Measurements from ENCODE around the gene DUSP16.

The DUSP16 gene

GRCh38 chr12:12441429-12441807, 121.2 kb downstream of the DUSP16 start:
- no peaks in the 10 kb centered on the region for H3K27me3 ChIP-seq (ENCODE audit: insufficient read depth, low read depth)
- TF ChIP-seq CTCF (conservative IDR thresholded peaks at IDR 0.05; ENCODE audit: low read depth, low read length): no peak
- peaks cover 30% of the 10 kb centered on the region for H3K4me1 ChIP-seq (ENCODE audit: low read depth, poor library complexity, severe bottlenecking)
- peak overlapping the region; percentile 50 for H3K4me2 ChIP-seq
- no peak overlapping the region for H2AFZ ChIP-seq (ENCODE audit: low read depth)
- H3K27ac ChIP-seq: peak overlapping the region; percentile 43
- no peaks in the 10 kb centered on the region for H3K36me3 ChIP-seq (ENCODE audit: insufficient read depth)
- peak overlapping the region; percentile 16; the same call in 1 of the 2 replicates for H3K9ac ChIP-seq
- no peak overlapping the region for H3K4me3 ChIP-seq (IDR thresholded peaks at IDR 0.05; ENCODE audit: insufficient read depth, low read depth, low read length)
- H3K79me2 ChIP-seq (ENCODE audit: insufficient read depth, low read depth): no peaks in the 10 kb centered on the region
- H4K20me1 ChIP-seq (ENCODE audit: insufficient read depth): no peaks in the 10 kb centered on the region

- Histone ChIP-seq H3K4me1 (ENCODE audit: low read depth, poor library complexity, severe bottlenecking) (peaks cover 30% of the 10 kb centered on the region), H3K4me3 (IDR thresholded peaks at IDR 0.05; ENCODE audit: insufficient read depth, low read depth, low read length) (no peak overlapping the region), H3K27ac (peak overlapping the region; percentile 43; the same call in 1 of the 2 replicates), H4K20me1 (ENCODE audit: insufficient read depth) (no peaks in the 10 kb centered on the region), H3K79me2 (ENCODE audit: insufficient read depth, low read depth) (no peaks in the 10 kb centered on the region), H3K9ac (no peak overlapping the region), H3K4me2 (peak overlapping the region; percentile 50), H3K36me3 (ENCODE audit: insufficient read depth) (no peaks in the 10 kb centered on the region), H3K27me3 (ENCODE audit: insufficient read depth, low read depth) (no peaks in the 10 kb centered on the region), H2AFZ (ENCODE audit: low read depth) (no peak overlapping the region)
- no peak for TF ChIP-seq CTCF (conservative IDR thresholded peaks at IDR 0.05; ENCODE audit: low read depth, low read length)
Measured at GRCh38 chr12:12440784-12441428, 121.8 kb downstream of the DUSP16 start.

GRCh38 chr12:12439636-12440035, 123.0 kb downstream of the DUSP16 start:
- H3K4me3 ChIP-seq (IDR thresholded peaks at IDR 0.05; ENCODE audit: insufficient read depth, low read depth, low read length): no peak overlapping the region
- no peak overlapping the region for H2AFZ ChIP-seq (ENCODE audit: low read depth)
- no peak for TF ChIP-seq CTCF (conservative IDR thresholded peaks at IDR 0.05; ENCODE audit: low read depth, low read length)
- H3K79me2 ChIP-seq (ENCODE audit: insufficient read depth, low read depth): no peaks in the 10 kb centered on the region
- H3K27me3 ChIP-seq (ENCODE audit: insufficient read depth, low read depth): no peaks in the 10 kb centered on the region
- no peaks in the 10 kb centered on the region for H4K20me1 ChIP-seq (ENCODE audit: insufficient read depth)
- no peaks in the 10 kb centered on the region for H3K36me3 ChIP-seq (ENCODE audit: insufficient read depth)
- no peak overlapping the region for H3K9ac ChIP-seq
- no peak overlapping the region for H3K27ac ChIP-seq
- peaks cover 30% of the 10 kb centered on the region for H3K4me1 ChIP-seq (ENCODE audit: low read depth, poor library complexity, severe bottlenecking)
- H3K4me2 ChIP-seq: no peak overlapping the region

GRCh38 chr12:12436831-12437345, 125.8 kb downstream of the DUSP16 start:
- no peaks in the 10 kb centered on the region for H3K27me3 ChIP-seq (ENCODE audit: insufficient read depth, low read depth)
- no peaks in the 10 kb centered on the region for H4K20me1 ChIP-seq (ENCODE audit: insufficient read depth)
- H3K36me3 ChIP-seq (ENCODE audit: insufficient read depth): no peaks in the 10 kb centered on the region
- no peak overlapping the region for H3K9ac ChIP-seq
- peaks cover 18% of the 10 kb centered on the region for H3K4me1 ChIP-seq (ENCODE audit: low read depth, poor library complexity, severe bottlenecking)
- H2AFZ ChIP-seq (ENCODE audit: low read depth): no peak overlapping the region
- no peak overlapping the region for H3K27ac ChIP-seq
- H3K4me3 ChIP-seq (IDR thresholded peaks at IDR 0.05; ENCODE audit: insufficient read depth, low read depth, low read length): no peak overlapping the region
- H3K79me2 ChIP-seq (ENCODE audit: insufficient read depth, low read depth): no peaks in the 10 kb centered on the region
- no peak overlapping the region for H3K4me2 ChIP-seq
- no peak for TF ChIP-seq CTCF (conservative IDR thresholded peaks at IDR 0.05; ENCODE audit: low read depth, low read length)
